NCI-H187 treated with DMSO at 0.1 percent for 48 hours (cell line): ENCODE measurements around the gene HOXD11.

Source experiments
- DNase-seq: peaks from one replicate; lab custom pipeline; 2025; lab: John Stamatoyannopoulos, UW

HOXD11 gene

GRCh38 chr2:176132205-176133171 lies 25.4 kb downstream of the HOXD11 start:
- DNase-seq, result no peak

- DNase-seq, result no peak
Observed at GRCh38 chr2:176133389-176133788, 26.3 kb downstream of the HOXD11 start.

GRCh38 chr2:176134035-176134434 lies 27.0 kb downstream of the HOXD11 start:
- no peak for DNase-seq

- DNase-seq, result no peak
Observed at GRCh38 chr2:176135035-176135440, 28.0 kb downstream of the HOXD11 start.

GRCh38 chr2:176136374-176137251 lies 29.5 kb downstream of the HOXD11 start:
- DNase-seq, result no peak

GRCh38 chr2:176137252-176137580 lies 30.1 kb downstream of the HOXD11 start:
- no peak for DNase-seq

- DNase-seq, result no peak
Observed at GRCh38 chr2:176137906-176138305, 30.8 kb downstream of the HOXD11 start.

- DNase-seq, result no peak
Observed at GRCh38 chr2:176138526-176138922, 31.4 kb downstream of the HOXD11 start.

GRCh38 chr2:176138923-176139660 lies 32.0 kb downstream of the HOXD11 start:
- DNase-seq, result no peak

GRCh38 chr2:176139661-176140512 lies 32.8 kb downstream of the HOXD11 start:
- DNase-seq, result no peak

GRCh38 chr2:176140513-176141317 lies 33.6 kb downstream of the HOXD11 start:
- no peak for DNase-seq

GRCh38 chr2:176142281-176142680 lies 35.2 kb downstream of the HOXD11 start:
- DNase-seq, result no peak

GRCh38 chr2:176145085-176145969 lies 38.2 kb downstream of the HOXD11 start:
- no peak for DNase-seq

- DNase-seq, result no peak
Observed at GRCh38 chr2:176146101-176146500, 39.0 kb downstream of the HOXD11 start.

- DNase-seq, result no peak
Observed at GRCh38 chr2:176146645-176147044, 39.6 kb downstream of the HOXD11 start.

GRCh38 chr2:176147210-176147799 lies 40.2 kb downstream of the HOXD11 start:
- DNase-seq, result no peak

GRCh38 chr2:176147800-176148496 lies 40.9 kb downstream of the HOXD11 start:
- no peak for DNase-seq

- no peak for DNase-seq
Observed at GRCh38 chr2:176148751-176149421, 41.8 kb downstream of the HOXD11 start.
